A549 (cell line): ENCODE results near the gene CNKSR3.

Source experiments
- ESRRA ChIP-seq: fragments of 150-350 bp; IDR thresholded peaks from 2 replicates; pipeline ENCODE4 v1.6.1; 2014; ENCODE audit warnings: mild to moderate bottlenecking, low read length, borderline replicate concordance
- GATA3 ChIP-seq: IDR thresholded peaks from 2 replicates; pipeline ENCODE4 v1.6.1; 2012; ENCODE audit warnings: borderline replicate concordance
- MAFK ChIP-seq: fragments of 450-650 bp; IDR thresholded peaks from 2 replicates; pipeline ENCODE4 v1.6.1; 2014; ENCODE audit not compliant: partially characterized antibody
- MAZ ChIP-seq: fragments of 150-350 bp; IDR thresholded peaks from 2 replicates; pipeline ENCODE4 v1.6.1; 2014; ENCODE audit warnings: antibody characterized with exemption, low read depth, low read length, borderline replicate concordance
- POLR2A ChIP-seq: IDR thresholded peaks from 2 replicates; pipeline ENCODE4 v1.6.1; 2012; ENCODE audit warnings: mild to moderate bottlenecking, low read length
- RAD21 ChIP-seq, 2 experiments: fragments of >200 bp in 1 of 2; sonication (Bioruptor Twin) in 1 of 2; formaldehyde crosslinking in 1 of 2; IDR thresholded peaks in 1 of 2; conservative IDR thresholded peaks in 1 of 2; 2 replicates in 1 of 2; 3 replicates in 1 of 2; pipeline ENCODE4 v1.6.1; 2012 to 2018; ENCODE audit warnings: inconsistent platforms in 1 of 2
- SREBF2 ChIP-seq: fragments of 450-650 bp; IDR thresholded peaks from 2 replicates; pipeline ENCODE4 v1.6.1; 2014; ENCODE audit warnings: mild to moderate bottlenecking, moderate library complexity
- TP53 ChIP-seq: fragments of 250-450 bp; sonication (Bioruptor Pico); IDR thresholded peaks from 2 replicates; pipeline ENCODE4 v1.5.0; 2021; ENCODE audit warnings: mild to moderate bottlenecking, moderate library complexity
- TF ChIP-seq, protein P1 (sequence below): fragments of >200 bp; sonication (Bioruptor Twin); formaldehyde crosslinking; IDR thresholded peaks from 3 replicates; pipeline ENCODE4 v1.5.1; 2016

DNA sequence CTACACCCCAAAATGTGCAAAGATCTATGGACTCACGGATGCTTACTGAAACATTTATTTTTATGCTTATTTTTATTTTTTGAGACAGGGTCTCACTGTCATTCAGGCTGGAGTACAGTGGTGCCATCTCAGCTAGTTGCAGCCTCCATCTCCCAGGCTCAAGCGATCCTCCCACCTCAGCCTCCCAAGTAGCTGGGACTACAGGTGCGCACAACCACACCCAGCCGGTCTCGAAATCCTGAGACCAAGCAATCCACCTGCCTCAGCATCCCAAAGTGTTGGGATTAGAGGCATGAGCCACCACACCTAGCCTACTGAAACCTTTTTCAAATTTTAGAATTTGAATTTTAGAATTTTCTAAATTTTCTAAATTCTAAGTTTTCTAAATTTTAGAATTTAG lies 103.0 kb downstream of the CNKSR3 start:
- TF ChIP-seq, protein P1, sequence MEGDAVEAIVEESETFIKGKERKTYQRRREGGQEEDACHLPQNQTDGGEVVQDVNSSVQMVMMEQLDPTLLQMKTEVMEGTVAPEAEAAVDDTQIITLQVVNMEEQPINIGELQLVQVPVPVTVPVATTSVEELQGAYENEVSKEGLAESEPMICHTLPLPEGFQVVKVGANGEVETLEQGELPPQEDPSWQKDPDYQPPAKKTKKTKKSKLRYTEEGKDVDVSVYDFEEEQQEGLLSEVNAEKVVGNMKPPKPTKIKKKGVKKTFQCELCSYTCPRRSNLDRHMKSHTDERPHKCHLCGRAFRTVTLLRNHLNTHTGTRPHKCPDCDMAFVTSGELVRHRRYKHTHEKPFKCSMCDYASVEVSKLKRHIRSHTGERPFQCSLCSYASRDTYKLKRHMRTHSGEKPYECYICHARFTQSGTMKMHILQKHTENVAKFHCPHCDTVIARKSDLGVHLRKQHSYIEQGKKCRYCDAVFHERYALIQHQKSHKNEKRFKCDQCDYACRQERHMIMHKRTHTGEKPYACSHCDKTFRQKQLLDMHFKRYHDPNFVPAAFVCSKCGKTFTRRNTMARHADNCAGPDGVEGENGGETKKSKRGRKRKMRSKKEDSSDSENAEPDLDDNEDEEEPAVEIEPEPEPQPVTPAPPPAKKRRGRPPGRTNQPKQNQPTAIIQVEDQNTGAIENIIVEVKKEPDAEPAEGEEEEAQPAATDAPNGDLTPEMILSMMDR: no peak
- TF ChIP-seq TP53 (CRISPR knock-in tag): no peak
- no peak for TF ChIP-seq GATA3
- TF ChIP-seq POLR2A: no peak
- no peak for TF ChIP-seq RAD21 (conservative IDR thresholded peaks at IDR 0.05 in 1 of 2, IDR thresholded peaks at IDR 0.05 in 1 of 2)
- no peak for TF ChIP-seq MAFK
- no peak for TF ChIP-seq ESRRA
- no peak for TF ChIP-seq SREBF2
- no peak for TF ChIP-seq MAZ
